Esophagus muscularis mucosa (tissue), 3 donors: ENCODE data around the gene FFAR2.

Source experiments
- CTCF ChIP-seq, 3 experiments: fragments of 200-600 bp in 2 of 3; fragments of 450-650 bp in 1 of 3; sonication (generic) in 2 of 3; IDR thresholded peaks; one replicate each; pipeline ENCODE4 v1.5.1; 2017 to 2019; ENCODE audit warnings: antibody characterized with exemption in 3 of 3, mild to moderate bottlenecking in 2 of 3, moderate library complexity in 1 of 3
- POLR2AphosphoS5 ChIP-seq, 2 donors: sonication (generic); formaldehyde crosslinking; IDR thresholded peaks; one replicate each; pipeline ENCODE4 v1.6.1; 2017; ENCODE audit warnings: antibody characterized with exemption in 2 of 2

GRCh38 chr19:35483089-35483488 lies 35.0 kb downstream of the FFAR2 start:
- TF ChIP-seq CTCF (IDR thresholded peaks at IDR 0.05) (no peak), POLR2AphosphoS5 (IDR thresholded peaks at IDR 0.05) (no peak)
